Nephron progenitor cell (in vitro differentiated cells): Measurements from ENCODE around the gene CCDC57.

Source experiments
- DNase-seq: peaks from one replicate; pipeline ENCODE4 v3.0.0; 2021
- H3K27ac Mint-ChIP-seq: 2 replicates; pipeline ENCODE4 v1.8.0; 2021; ENCODE audit warnings: mild to moderate bottlenecking, moderate library complexity, mixed read lengths
- H3K27me3 Mint-ChIP-seq: 2 replicates; pipeline ENCODE4 v1.8.0; 2021; ENCODE audit warnings: mild to moderate bottlenecking, low read depth, mixed read lengths; ENCODE audit not compliant: poor library complexity
- H3K36me3 Mint-ChIP-seq: 2 replicates; pipeline ENCODE4 v1.8.0; 2021; ENCODE audit warnings: low read depth, mixed read lengths
- H3K4me1 Mint-ChIP-seq: 2 replicates; pipeline ENCODE4 v1.8.0; 2021; ENCODE audit warnings: mixed read lengths
- H3K4me3 Mint-ChIP-seq: 2 replicates; pipeline ENCODE4 v1.8.0; 2021; ENCODE audit warnings: mild to moderate bottlenecking, moderate library complexity, mixed read lengths
- H3K9me3 Mint-ChIP-seq: 2 replicates; pipeline ENCODE4 v1.8.0; 2021; ENCODE audit warnings: mild to moderate bottlenecking, moderate library complexity, mixed read lengths
- TF ChIP-seq, protein P1 (sequence below): fragments of 200-600 bp; sonication (generic); IDR thresholded peaks from 2 replicates; pipeline ENCODE4 v1.5.0; 2021; ENCODE audit warnings: antibody characterized with exemption

Gene CCDC57

DNA sequence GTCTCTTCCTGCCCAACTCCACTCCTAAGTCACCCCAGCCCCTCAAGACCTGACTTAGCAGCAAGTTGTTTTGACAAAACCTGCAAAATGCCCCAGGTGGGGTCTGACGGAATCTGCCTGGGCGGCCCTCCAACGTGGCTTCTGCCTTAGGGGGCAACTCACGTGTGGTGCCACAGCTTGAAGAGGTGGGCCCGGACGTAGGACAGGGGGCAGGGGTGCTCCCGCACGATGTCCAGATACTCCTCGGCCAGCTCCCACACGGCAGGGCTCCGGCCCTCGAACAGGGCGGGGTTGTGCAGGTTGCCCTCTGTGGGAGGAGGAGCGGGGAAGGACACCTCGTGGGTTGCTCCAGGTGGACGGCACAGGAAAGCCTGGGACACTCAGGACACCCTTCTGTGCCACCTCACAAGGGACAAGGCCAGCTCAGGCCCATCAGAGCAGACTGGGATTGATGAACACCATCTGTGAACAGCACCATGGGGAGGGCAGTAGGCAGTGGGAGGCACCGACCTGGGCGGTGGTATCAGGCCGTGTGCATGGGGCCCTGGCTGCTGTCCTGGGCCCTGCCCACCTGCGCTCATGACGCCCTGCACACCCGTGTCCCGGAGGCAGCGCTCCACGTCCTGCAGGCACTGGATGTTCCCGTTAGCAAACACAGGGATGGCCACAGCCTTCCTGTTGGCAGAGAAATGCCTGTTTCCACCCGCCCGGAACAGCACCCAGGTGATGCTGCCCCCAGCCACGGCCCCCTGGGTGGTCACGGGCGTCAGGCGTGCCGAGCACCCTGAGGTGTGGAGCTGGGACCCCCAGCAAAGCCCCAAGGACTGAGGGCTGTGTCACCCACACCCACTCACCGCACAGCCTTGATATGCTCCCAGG lies 151.4 kb downstream of the CCDC57 start:
- Mint-ChIP-seq H3K27ac (no peak overlapping the region), H3K27me3 (no peaks in the 10 kb centered on the region), H3K4me3 (no peak overlapping the region), H3K9me3 (no peaks in the 10 kb centered on the region), H3K36me3 (no peaks in the 10 kb centered on the region), H3K4me1 (peaks cover 3% of the 10 kb centered on the region)
- DNase-seq, result no peak
- TF ChIP-seq, protein P1, sequence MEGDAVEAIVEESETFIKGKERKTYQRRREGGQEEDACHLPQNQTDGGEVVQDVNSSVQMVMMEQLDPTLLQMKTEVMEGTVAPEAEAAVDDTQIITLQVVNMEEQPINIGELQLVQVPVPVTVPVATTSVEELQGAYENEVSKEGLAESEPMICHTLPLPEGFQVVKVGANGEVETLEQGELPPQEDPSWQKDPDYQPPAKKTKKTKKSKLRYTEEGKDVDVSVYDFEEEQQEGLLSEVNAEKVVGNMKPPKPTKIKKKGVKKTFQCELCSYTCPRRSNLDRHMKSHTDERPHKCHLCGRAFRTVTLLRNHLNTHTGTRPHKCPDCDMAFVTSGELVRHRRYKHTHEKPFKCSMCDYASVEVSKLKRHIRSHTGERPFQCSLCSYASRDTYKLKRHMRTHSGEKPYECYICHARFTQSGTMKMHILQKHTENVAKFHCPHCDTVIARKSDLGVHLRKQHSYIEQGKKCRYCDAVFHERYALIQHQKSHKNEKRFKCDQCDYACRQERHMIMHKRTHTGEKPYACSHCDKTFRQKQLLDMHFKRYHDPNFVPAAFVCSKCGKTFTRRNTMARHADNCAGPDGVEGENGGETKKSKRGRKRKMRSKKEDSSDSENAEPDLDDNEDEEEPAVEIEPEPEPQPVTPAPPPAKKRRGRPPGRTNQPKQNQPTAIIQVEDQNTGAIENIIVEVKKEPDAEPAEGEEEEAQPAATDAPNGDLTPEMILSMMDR, result no peak

DNA sequence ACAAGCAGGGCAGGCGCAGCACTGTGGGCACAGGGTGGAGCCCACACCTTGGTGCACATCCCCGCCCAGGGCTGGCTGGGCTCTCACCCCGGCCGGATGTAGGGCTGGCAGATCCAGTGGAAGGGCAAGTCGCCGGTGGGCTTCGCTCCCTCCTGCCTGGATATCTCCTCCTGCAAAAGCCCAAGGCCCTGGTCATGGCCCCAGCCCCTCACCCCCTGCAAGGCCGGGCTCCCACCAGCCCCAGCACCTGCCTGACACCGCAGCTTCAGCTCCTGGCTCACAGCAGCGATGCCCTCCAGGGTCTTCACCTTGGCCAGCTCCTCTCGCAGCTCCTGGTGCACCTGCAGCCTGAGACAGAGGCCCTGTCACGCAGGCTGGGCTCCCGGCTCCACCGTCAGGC lies 152.0 kb downstream of the CCDC57 start:
- no peak overlapping the region for H3K4me3 Mint-ChIP-seq
- H3K27me3 Mint-ChIP-seq, result no peaks in the 10 kb centered on the region
- TF ChIP-seq, protein P1, result no peak
- DNase-seq, result no peak
- H3K36me3 Mint-ChIP-seq, result no peaks in the 10 kb centered on the region
- H3K27ac Mint-ChIP-seq, result no peak overlapping the region
- no peaks in the 10 kb centered on the region for H3K9me3 Mint-ChIP-seq
- no peaks in the 10 kb centered on the region for H3K4me1 Mint-ChIP-seq

- Mint-ChIP-seq H3K4me1 (no peaks in the 10 kb centered on the region), H3K4me3 (no peak overlapping the region), H3K9me3 (no peaks in the 10 kb centered on the region), H3K27me3 (no peaks in the 10 kb centered on the region), H3K27ac (no peak overlapping the region), H3K36me3 (no peaks in the 10 kb centered on the region)
- DNase-seq, result no peak
- TF ChIP-seq, protein P1, result no peak
Observed at GRCh38 chr17:82060001-82060380, 152.7 kb downstream of the CCDC57 start.

- Mint-ChIP-seq H3K27ac (peak overlapping the region; percentile 68), H3K36me3 (no peaks in the 10 kb centered on the region), H3K4me1 (no peaks in the 10 kb centered on the region), H3K4me3 (no peak overlapping the region), H3K27me3 (no peaks in the 10 kb centered on the region), H3K9me3 (no peaks in the 10 kb centered on the region)
- no peak for DNase-seq
- TF ChIP-seq, protein P1, result no peak
Observed at GRCh38 chr17:82059272-82060000, 153.2 kb downstream of the CCDC57 start.

- no peaks in the 10 kb centered on the region for H3K4me1 Mint-ChIP-seq
- no peaks in the 10 kb centered on the region for H3K9me3 Mint-ChIP-seq
- TF ChIP-seq, protein P1, result no peak
- no peaks in the 10 kb centered on the region for H3K27me3 Mint-ChIP-seq
- H3K27ac Mint-ChIP-seq, result peak overlapping the region; percentile 36
- no peak for DNase-seq
- H3K4me3 Mint-ChIP-seq, result no peak overlapping the region
- no peaks in the 10 kb centered on the region for H3K36me3 Mint-ChIP-seq
Observed at GRCh38 chr17:82058855-82059249, 153.8 kb downstream of the CCDC57 start.
